Right lung (tissue), 5 donors: ENCODE results near the gene PPTC7. TPM values are rescaled to one million over a fixed set of nuclear protein-coding genes. Genes with fewer than 3 reads are reported as not detected.

Experiments used
- polyA plus RNA-seq, 5 donors: library from polyadenylated mRNA; unstranded; fragments of 120-200 nt; gene quantifications; one replicate each; pipeline versions ENCODE4 v1.2.1 to v1.2.3, GENCODE V29; 2013; ENCODE audit warnings: inconsistent platforms in 1 of 5, low replicate concordance in 1 of 5; ENCODE audit not compliant: insufficient read length in 5 of 5, insufficient read depth in 1 of 5

Gene PPTC7
- polyA plus RNA-seq, 5 donors = 11.9 to 16.5 (median 14.4) TPM

Other genes starting within 250 kb of the PPTC7 start
- gene ANAPC7, start 179.6 kb downstream of the PPTC7 start, polyA plus RNA-seq = 10 to 100 TPM; 72.8 to 98.7 (median 86.4) TPM
- gene ARPC3, start 133.0 kb downstream of the PPTC7 start, polyA plus RNA-seq = 100 to 1,000 TPM; 199 to 264 (median 220) TPM
- 10 to 100 TPM; 26.5 to 33.1 (median 28.4) TPM for gene GPN3, start 115.1 kb downstream of the PPTC7 start, polyA plus RNA-seq
- gene FAM216A, start 114.5 kb downstream of the PPTC7 start, polyA plus RNA-seq = 10 to 100 TPM; 13.4 to 21.2 (median 18.0) TPM
- gene VPS29, start 81.2 kb downstream of the PPTC7 start, polyA plus RNA-seq = 100 to 1,000 TPM; 112 to 175 (median 143) TPM
- 1 to 10 TPM; 1.1 to 2.4 (median 1.4) TPM for gene RAD9B, start 81.0 kb downstream of the PPTC7 start, polyA plus RNA-seq
- 10 to 100 TPM; 65.8 to 89.2 (median 76.5) TPM for gene TCTN1, start 30.8 kb upstream of the PPTC7 start, polyA plus RNA-seq
- gene HVCN1, start 105.8 kb upstream of the PPTC7 start, polyA plus RNA-seq = 10 to 100 TPM; 14.8 to 18.1 (median 17.6) TPM
- 100 to 1,000 TPM; 157 to 214 (median 204) TPM for gene PPP1CC, start 159.6 kb upstream of the PPTC7 start, polyA plus RNA-seq